Mammary epithelial cell (primary cell): Measurements from ENCODE around the gene SDCCAG8.

Source experiments
- CTCF ChIP-seq, 2 donors: IDR thresholded peaks in 1 of 2; conservative IDR thresholded peaks in 1 of 2; 2 replicates each; pipeline ENCODE4 v1.5.1; 2011 to 2012; ENCODE audit warnings: inconsistent platforms in 2 of 2, low read length in 2 of 2, mild to moderate bottlenecking in 2 of 2, control low read depth in 1 of 2, low read depth in 1 of 2; ENCODE audit not compliant: insufficient read depth in 1 of 2; ENCODE audit errors: extremely low read depth in 1 of 2
- EZH2 ChIP-seq: IDR thresholded peaks from 2 replicates; pipeline ENCODE4 v1.6.1; 2012; ENCODE audit warnings: low read length, inconsistent platforms, borderline replicate concordance

GRCh38 chr1:243273945-243274344, 18.1 kb downstream of the SDCCAG8 start:
- TF ChIP-seq CTCF (conservative IDR thresholded peaks at IDR 0.05 in 1 of 2, IDR thresholded peaks at IDR 0.05 in 1 of 2; ENCODE audit: extremely low read depth in 1 of 2, insufficient read depth in 1 of 2, low read depth in 1 of 2, low read length in 2 of 2) (no peak), EZH2 (no peak)
